Measurements from ENCODE around the gene PCNX2. TPM values are rescaled to one million over a fixed set of nuclear protein-coding genes. Genes with fewer than 3 reads are reported as not detected.
A peak's percentile ranks its signal among the peaks of the same experiment; 100 is the strongest.

PCNX2 gene
- total RNA-seq, 1 experiment from 2014 or later, result 18.6 TPM

DNA sequence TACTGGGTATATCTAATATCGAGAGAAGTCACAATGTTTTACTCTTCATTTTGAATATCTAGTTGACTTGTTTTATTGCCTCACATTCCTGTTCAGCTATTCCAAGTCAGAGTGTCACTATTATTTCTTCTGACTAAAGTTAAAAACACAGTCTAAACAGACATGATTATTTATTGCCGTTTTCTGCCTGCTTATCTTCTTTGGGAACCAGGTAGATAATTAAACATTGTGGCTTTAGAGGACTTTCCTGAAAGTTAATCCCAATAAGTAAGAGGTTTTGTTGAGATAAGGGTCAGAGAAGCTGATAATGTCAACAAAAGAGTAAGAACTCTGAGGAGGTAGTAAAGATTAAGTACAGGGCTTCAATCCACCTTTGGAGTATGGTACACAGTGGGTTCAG is 53.8 kb downstream of the PCNX2 start:
- intact Hi-C loops (cut with micrococcal nuclease; ENCODE audit: unreplicated experiment), result loop anchor here (1.0 kb wide), 1 partner anchor 606 kb away; no protein-coding TSS in a partner anchor
- no peaks in the 10 kb centered on the region for H3K79me2 ChIP-seq (ENCODE audit: low read depth)
- H3F3A ChIP-seq (ENCODE audit: insufficient read depth, low read depth), result no peaks in the 10 kb centered on the region
- ChIA-PET POLR2A (ENCODE audit: unreplicated experiment) (no interaction called here), CTCF (no interaction called here)
- BruUV-seq (replicated peaks), result no TSS peak
- DNase-seq, result no peak
- no peak overlapping the region for H3K4me2 ChIP-seq
- TF ChIP-seq, protein P1, sequence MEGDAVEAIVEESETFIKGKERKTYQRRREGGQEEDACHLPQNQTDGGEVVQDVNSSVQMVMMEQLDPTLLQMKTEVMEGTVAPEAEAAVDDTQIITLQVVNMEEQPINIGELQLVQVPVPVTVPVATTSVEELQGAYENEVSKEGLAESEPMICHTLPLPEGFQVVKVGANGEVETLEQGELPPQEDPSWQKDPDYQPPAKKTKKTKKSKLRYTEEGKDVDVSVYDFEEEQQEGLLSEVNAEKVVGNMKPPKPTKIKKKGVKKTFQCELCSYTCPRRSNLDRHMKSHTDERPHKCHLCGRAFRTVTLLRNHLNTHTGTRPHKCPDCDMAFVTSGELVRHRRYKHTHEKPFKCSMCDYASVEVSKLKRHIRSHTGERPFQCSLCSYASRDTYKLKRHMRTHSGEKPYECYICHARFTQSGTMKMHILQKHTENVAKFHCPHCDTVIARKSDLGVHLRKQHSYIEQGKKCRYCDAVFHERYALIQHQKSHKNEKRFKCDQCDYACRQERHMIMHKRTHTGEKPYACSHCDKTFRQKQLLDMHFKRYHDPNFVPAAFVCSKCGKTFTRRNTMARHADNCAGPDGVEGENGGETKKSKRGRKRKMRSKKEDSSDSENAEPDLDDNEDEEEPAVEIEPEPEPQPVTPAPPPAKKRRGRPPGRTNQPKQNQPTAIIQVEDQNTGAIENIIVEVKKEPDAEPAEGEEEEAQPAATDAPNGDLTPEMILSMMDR (conservative IDR thresholded peaks at IDR 0.05), result no peak
- no peak for TF ChIP-seq EZH2 (IDR thresholded peaks at IDR 0.05; ENCODE audit: low read depth)
- no peaks in the 10 kb centered on the region for H3K4me1 ChIP-seq (replicated peaks; ENCODE audit: insufficient read depth)
- H3K9me3 ChIP-seq (ENCODE audit: insufficient read depth, low read depth), result no peaks in the 10 kb centered on the region
- H3K4me3 ChIP-seq, result no peak overlapping the region
- no peaks in the 10 kb centered on the region for H3K27me3 ChIP-seq (ENCODE audit: insufficient read depth, low read depth)
- no peaks in the 10 kb centered on the region for H3K9me2 ChIP-seq (ENCODE audit: insufficient read depth)
- 0 out of 2 replicates have a peak, but pooled peaks cover 5% of the 10 kb centered on the region for H3K36me3 ChIP-seq (ENCODE audit: low read depth)
- H2AFZ ChIP-seq, result no peak overlapping the region
- H3K27ac ChIP-seq, result no peak overlapping the region
- H4K20me1 ChIP-seq (ENCODE audit: insufficient read depth), result no peaks in the 10 kb centered on the region; the same call in 1 of the 2 replicates

DNA sequence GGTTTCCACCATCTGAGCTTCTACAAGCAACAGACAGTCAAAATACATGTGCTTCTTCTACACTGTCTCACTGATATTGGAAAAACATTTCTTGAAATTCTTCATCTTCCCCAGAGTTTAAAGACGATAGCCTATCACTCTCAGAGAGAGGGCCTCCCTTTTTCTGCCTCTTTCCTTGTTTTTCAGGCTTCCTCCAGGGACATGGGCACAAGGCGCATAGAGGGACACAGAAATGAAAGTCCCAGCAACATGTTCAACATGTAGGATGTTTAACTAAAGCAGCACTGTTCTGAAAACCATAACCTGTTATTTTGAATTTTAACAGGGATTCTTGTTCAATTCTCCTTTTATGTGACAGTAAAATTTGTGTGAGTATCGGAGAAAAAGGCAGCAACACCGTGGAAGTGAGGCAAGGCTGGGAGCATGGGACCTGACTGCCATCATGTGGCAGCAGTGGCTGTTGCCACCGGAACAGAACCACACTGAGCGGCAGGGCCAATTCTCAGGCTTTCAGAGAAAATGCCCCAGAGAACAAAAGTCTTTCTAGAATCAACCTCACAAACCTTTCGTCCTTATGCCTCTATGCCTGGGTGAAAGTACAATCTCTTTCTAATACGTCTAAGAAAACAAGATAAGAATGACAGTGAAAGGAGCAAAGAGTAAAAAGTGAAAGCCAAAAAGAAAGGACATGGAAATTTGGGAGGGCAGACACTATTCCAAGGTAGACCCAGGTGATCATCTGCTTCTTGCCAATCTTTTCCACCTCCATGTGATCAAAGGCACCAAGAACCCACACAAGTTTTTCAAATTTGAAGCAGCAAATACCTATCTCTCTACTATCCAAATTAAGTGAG is 54.5 kb downstream of the PCNX2 start:
- POLR2A ChIA-PET (ENCODE audit: unreplicated experiment), result no interaction called here
- H4K20me1 ChIP-seq (ENCODE audit: insufficient read depth), result no peaks in the 10 kb centered on the region; the same call in 1 of the 2 replicates
- H3K36me3 ChIP-seq (ENCODE audit: low read depth), result 0 out of 2 replicates have a peak, but pooled peaks cover 5% of the 10 kb centered on the region
- no peaks in the 10 kb centered on the region for H3F3A ChIP-seq (ENCODE audit: insufficient read depth, low read depth)
- no peaks in the 10 kb centered on the region for H3K4me1 ChIP-seq (replicated peaks; ENCODE audit: insufficient read depth)
- DNase-seq, result peak in 1 of 2 experiments; percentile 31
- TF ChIP-seq EZH2 (IDR thresholded peaks at IDR 0.05; ENCODE audit: low read depth), result no peak
- TF ChIP-seq, protein P1 (conservative IDR thresholded peaks at IDR 0.05), result peak; percentile 57
- BruUV-seq (replicated peaks), result no TSS peak
- H3K4me2 ChIP-seq, result no peak overlapping the region
- no peaks in the 10 kb centered on the region for H3K79me2 ChIP-seq (ENCODE audit: low read depth)
- intact Hi-C loops (cut with micrococcal nuclease; ENCODE audit: unreplicated experiment), result loop anchor here (1.0 kb wide), 1 partner anchor 606 kb away; no protein-coding TSS in a partner anchor
- H3K9me3 ChIP-seq (ENCODE audit: insufficient read depth, low read depth), result no peaks in the 10 kb centered on the region
- CTCF ChIA-PET, result no interaction called here
- no peaks in the 10 kb centered on the region for H3K27me3 ChIP-seq (ENCODE audit: insufficient read depth, low read depth)
- H3K27ac ChIP-seq, result no peak overlapping the region
- H3K4me3 ChIP-seq, result no peak overlapping the region
- H3K9me2 ChIP-seq (ENCODE audit: insufficient read depth), result no peaks in the 10 kb centered on the region
- H2AFZ ChIP-seq, result no peak overlapping the region

DNA sequence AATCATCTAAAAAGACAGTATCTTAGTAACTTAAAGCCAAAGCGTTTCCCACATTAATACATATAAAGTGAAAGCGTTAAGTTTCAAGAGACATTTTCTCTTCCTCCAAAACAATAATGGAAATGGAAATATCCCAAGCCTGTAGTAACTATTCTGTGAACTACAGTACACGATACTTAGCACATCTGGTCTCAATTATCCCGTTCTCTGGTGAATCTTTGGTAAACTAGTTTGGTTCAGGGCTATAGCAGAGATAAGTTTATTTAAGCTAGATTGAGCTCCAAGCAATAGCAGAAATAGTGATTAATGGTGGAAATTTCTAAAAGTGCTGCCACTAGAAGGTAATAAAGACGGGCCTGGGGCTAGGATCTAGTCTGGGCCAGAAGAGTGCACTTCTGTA is 55.2 kb downstream of the PCNX2 start:
- no peaks in the 10 kb centered on the region for H3K9me3 ChIP-seq (ENCODE audit: insufficient read depth, low read depth)
- TF ChIP-seq EZH2 (IDR thresholded peaks at IDR 0.05; ENCODE audit: low read depth), result no peak
- TF ChIP-seq, protein P1 (conservative IDR thresholded peaks at IDR 0.05), result no peak
- CTCF ChIA-PET, result no interaction called here
- no TSS peak for BruUV-seq (replicated peaks)
- POLR2A ChIA-PET (ENCODE audit: unreplicated experiment), result no interaction called here
- no peak overlapping the region for H2AFZ ChIP-seq
- no peaks in the 10 kb centered on the region for H3F3A ChIP-seq (ENCODE audit: insufficient read depth, low read depth)
- no peak for DNase-seq
- H3K4me1 ChIP-seq (replicated peaks; ENCODE audit: insufficient read depth), result no peaks in the 10 kb centered on the region
- no peaks in the 10 kb centered on the region; the same call in 1 of the 2 replicates for H4K20me1 ChIP-seq (ENCODE audit: insufficient read depth)
- intact Hi-C loops (cut with micrococcal nuclease; ENCODE audit: unreplicated experiment), result no loop called here
- H3K79me2 ChIP-seq (ENCODE audit: low read depth), result no peaks in the 10 kb centered on the region
- H3K4me2 ChIP-seq, result no peak overlapping the region
- no peaks in the 10 kb centered on the region for H3K27me3 ChIP-seq (ENCODE audit: insufficient read depth, low read depth)
- H3K27ac ChIP-seq, result no peak overlapping the region
- no peak overlapping the region for H3K4me3 ChIP-seq
- H3K9me2 ChIP-seq (ENCODE audit: insufficient read depth), result no peaks in the 10 kb centered on the region
- H3K36me3 ChIP-seq (ENCODE audit: low read depth), result 0 out of 2 replicates have a peak, but pooled peaks cover 5% of the 10 kb centered on the region

Data from PC-9 (cell line).